ENCODE results near the gene ELFN2. TPM values are rescaled to one million over a fixed set of nuclear protein-coding genes. Genes with fewer than 3 reads are reported as not detected.

ELFN2 gene
- total RNA-seq, 1 donor, result under 0.01 TPM

- peak; percentile 36 to 79 (median 65) for DNase-seq (ENCODE audit: low read depth in 2 of 3, low spot score in 2 of 3)
Measured at GRCh38 chr22:37428649-37429586, 1.6 kb upstream of the ELFN2 start.

DNA sequence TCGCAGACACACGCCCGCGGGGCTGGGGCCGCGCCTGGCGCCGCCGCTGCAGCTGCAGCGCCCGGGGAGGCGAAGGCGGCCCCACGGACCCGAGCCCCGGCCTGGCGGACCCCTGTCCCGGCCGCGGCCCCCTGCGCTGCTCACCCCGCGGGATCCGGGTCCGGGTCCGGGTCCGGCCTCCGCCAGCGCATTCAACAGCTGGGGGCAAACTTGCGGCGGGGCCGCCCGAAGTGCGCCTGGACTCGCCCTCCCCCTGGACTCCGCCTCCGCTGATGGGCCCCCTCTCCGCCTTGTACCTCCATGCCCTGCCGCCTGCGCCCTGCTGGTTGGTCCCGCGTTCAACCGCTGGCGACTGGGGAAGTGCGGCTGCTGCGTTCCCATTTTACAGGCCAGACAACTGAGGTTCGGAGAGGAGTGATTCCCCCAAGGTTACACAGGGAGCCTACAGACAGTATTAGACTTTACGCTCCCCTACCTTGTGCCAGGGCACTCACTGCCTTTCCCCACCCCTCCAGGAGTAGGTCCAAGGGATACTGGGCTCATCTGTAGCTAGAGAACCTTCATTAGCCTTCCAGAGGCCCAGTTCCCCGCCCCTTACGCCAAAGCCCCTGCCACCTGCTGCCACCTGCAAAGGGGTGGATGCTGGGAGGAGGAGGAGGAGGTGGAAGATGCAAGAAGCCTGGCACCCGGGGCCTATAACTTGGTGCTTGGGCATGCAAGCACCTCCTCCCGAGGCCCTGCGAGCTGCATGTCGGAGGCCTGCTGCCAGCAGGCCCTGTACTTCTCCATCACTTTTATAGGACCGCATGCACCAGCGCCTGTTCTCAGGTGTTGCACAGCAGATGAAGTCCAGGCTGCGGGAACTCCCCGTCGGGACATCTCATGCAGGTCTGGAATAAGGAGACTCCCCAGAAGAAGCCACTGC is 694 bp upstream of the ELFN2 start:
- DNase-seq (ENCODE audit: low read depth in 2 of 3, low spot score in 2 of 3), result no peak

DNA sequence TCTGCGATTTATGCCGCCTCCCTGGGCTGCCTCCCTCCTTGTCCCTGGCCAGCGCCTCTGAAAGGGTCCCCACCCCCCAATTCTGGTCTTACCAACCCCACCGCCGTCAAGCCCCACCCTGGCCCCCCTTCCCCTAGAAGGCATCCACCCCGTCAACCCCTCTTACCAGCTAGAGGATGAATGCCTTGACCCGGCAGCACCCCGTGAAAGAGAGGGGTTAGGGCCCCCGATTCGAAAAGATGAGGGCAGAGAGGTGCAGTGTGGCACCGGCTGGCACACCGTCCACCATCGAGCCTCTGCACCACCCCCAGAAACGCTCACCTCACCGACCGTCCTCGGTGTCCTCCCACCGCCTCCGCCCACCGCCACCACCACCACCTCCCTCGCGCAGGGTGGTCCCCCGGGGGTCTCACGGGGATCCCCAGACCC is 559 bp downstream of the ELFN2 start:
- no peak for DNase-seq (ENCODE audit: low read depth in 2 of 3, low spot score in 2 of 3)

DNA sequence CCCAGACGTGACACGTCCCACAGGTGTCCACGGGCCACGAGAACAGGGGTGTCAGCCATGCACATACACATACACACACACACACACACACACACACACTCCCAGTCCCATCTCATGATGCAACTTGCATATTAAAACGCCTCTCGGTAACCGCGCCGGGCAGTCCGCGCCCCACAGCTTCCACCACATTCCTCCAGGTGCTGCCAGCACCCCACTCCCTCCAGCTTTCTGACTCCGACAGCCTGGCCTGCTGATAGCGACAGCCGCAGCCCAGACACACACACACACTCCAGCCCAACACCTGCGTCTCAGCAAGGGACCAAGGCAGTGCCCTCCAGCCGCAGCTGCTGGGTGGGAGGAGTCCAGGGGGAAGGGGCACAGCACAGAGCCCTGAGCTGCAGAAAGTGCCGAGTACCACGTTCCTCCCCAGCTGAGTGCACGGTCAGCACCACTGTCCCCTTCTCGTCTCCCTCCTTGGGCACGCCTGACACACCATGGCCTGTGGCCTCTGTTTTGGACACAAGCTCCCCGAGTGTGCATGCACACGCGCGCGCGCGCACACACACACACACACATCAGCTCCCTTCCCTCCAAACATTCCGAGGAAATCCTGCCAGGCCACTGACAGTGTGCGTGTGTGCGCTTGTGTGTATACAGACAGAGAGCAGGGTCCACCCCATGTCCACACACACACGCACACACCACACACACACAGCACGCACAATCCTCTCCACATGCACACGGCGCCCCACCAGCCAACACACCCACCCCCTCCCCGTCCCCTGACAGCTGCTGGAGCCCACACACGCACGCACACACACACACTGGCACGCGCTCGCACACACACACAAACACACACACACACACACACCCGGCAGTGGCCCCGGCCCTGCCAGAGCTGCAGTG is 1.2 kb downstream of the ELFN2 start:
- DNase-seq (ENCODE audit: low read depth in 2 of 3, low spot score in 2 of 3), result peak in 1 of 3 donors; percentile 49

DNA sequence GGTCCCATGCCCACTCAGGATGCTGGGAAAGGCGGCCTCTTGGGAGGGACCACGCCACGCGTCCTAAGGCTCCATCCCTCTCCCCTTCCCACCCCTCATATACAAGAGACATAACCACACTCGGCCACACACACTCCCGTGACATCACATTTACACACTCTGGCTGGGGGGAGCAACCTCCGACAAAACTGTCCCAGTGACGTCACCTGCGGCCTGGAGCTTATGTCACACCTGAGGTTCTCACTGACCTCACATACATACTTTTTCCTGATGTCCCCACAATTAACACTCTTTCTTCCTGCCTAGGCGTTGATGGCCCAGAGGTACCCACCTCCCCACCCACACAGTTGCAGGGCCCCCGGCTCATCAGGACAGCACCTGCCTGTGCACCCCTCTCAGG is 1.9 kb downstream of the ELFN2 start:
- no peak for DNase-seq (ENCODE audit: low read depth in 2 of 3, low spot score in 2 of 3)

DNA sequence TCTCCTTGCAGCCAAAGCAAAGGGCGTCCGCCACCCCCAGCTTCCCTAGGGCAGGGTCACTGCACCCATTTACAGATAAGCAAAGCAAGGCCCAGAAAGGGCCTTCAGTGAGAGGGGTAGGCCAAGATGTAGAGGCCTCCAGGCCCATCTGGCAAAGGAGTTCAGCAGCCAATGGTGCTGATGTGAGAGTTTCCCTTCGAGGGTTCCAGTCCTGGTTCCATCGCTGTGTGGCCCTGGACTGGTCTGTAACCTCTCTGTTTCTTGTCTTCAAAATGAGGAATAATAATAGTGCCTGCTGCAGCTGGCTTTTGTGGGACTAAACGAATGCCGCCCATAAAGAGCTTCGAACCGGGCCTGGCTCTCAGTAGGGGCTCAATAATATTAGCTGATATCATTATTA is 4.0 kb downstream of the ELFN2 start:
- no peak for DNase-seq (ENCODE audit: low read depth in 2 of 3, low spot score in 2 of 3)

GRCh38 chr22:37421468-37421877 is 5.8 kb downstream of the ELFN2 start:
- DNase-seq (ENCODE audit: low read depth in 2 of 3, low spot score in 2 of 3), result no peak

- DNase-seq (ENCODE audit: low read depth in 2 of 3, low spot score in 2 of 3), result peak in 1 of 3 donors; percentile 31
Measured at GRCh38 chr22:37420686-37421467, 6.4 kb downstream of the ELFN2 start.

- peak in 1 of 3 donors; percentile 31 for DNase-seq (ENCODE audit: low read depth in 2 of 3, low spot score in 2 of 3)
Measured at GRCh38 chr22:37419969-37420685, 7.2 kb downstream of the ELFN2 start.

DNA sequence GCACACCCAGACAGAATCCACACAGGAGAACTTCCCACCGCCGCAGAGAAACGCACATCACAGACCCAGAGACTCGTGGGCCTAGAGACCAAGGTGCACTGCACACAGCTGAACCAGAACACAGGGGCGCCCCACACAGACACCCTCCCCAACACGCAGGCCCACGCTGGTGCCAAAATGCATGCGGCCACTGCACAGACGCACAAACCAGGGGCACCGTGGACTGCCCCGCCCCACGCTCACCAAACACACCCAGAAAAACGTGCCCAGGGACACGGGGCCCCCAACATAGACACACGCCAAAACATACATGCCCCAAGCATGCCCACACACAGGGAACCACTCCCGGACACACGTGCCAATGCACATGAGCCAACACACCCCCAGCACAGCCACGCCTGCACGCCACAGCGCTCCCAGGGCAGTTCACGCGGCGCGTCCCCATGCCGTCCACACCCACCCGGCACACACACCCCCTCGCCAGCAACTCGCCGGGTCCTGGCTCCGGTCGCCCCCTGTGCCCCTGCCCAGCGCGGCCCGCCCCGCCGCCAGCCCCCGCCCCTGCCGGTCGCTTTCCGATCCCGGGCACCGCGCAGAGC is 7.8 kb downstream of the ELFN2 start:
- no peak for DNase-seq (ENCODE audit: low read depth in 2 of 3, low spot score in 2 of 3)

- no peak for DNase-seq (ENCODE audit: low read depth in 2 of 3, low spot score in 2 of 3)
Measured at GRCh38 chr22:37418627-37419369, 8.5 kb downstream of the ELFN2 start.

DNA sequence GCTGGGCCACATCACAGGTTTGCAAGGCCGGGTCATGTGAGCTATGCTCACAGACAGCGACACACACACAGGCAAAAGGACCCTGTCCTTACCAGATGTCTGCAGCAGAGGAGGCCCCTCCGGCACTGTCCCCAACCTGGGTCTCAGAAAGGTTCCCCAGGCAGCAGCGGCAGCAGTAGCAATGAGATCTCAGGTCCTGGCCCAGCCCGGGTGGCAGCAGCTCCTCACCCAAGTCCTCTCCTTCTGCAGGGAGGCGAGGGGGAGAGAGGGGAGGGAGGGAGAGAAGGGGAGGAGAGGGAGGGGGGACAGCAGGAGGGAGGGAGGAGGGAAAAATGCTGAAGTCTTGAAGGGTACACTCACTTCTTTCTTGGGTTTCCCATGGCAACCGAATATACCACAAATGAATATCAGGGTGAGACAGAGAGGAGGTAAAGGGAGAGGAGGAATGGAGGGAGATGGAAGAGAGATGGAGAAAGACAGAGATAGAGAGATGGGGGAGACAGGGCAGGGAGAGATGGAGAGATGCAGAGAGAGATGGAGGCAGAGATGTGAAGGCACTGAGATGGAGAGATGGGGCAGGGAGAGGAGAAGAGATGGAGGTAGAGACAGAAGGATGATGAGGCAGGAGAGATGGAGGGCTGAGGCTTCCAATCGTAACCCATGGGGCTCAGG is 9.5 kb downstream of the ELFN2 start:
- no peak for DNase-seq (ENCODE audit: low read depth in 2 of 3, low spot score in 2 of 3)

GRCh38 chr22:37417264-37417663 is 10.0 kb downstream of the ELFN2 start:
- no peak for DNase-seq (ENCODE audit: low read depth in 2 of 3, low spot score in 2 of 3)

DNA sequence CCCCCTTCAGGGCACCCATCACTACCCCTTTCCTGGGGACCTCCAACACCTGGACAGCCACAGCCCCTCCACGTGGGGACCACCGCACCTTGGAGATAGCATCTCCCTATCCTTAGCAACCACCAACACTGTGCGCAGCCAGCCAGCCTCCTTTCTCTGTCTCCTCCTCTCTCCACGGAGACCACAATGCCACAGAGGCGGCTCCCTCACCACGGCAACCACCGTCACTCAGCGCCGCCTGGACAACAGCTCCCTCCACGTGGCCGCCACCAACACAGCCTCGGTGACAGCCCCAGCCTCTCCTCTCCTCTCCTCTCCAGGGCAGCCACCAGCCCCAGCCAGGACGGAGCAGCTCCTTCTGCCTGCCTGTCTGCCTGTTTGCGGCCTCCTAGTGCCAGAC is 10.5 kb downstream of the ELFN2 start:
- peak in 2 of 3 donors; percentile 75 to 84 for DNase-seq (ENCODE audit: low read depth in 2 of 3, low spot score in 2 of 3)

DNA sequence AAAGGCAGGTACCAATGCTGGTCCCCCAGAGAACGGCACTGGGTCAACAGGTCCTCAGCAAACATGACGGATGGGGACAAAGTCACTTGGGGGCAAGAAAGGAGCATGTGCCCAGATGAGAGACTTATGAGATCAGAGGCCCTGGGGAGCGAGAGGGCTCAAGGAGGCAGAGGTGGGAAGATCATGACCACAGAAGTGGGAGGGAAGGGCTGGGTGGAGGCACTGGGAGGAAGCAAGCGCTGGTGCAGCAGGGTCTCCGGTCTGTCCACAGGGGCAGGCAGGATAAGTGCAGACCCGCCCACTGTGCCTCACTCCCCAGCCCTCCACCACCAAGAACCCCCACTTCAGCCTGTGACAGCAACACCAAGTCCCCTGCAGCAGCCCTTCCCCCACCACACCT is 10.9 kb downstream of the ELFN2 start:
- DNase-seq (ENCODE audit: low read depth in 2 of 3, low spot score in 2 of 3), result peak in 1 of 3 donors; percentile 50

DNA sequence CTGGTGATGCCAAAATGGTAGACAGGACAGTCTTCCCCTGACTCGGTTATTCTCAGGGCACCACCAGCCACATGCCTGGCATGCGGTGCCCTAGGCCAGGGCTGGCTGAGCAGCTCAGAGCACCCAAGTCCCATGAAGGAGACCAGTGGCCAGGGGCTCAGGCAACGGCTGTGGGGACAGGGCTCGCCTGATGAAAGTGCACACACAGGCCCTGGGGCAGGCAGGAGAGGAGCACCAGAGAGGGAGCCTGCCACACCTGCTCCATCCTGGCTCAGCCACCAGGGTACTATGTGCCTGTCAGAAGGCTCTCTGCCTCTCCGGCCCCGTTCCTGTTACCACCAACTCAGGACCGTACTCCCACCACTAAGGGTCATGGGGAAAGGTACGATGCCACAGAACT is 12.1 kb downstream of the ELFN2 start:
- no peak for DNase-seq (ENCODE audit: low read depth in 2 of 3, low spot score in 2 of 3)

- no peak for DNase-seq (ENCODE audit: low read depth in 2 of 3, low spot score in 2 of 3)
Measured at GRCh38 chr22:37414288-37414687, 13.0 kb downstream of the ELFN2 start.
